ENCODE measurements around the gene ZC3H6.
"Not testable (repeated sequence)": the region's sequence is repeated elsewhere in the genome, so short reads cannot be mapped to it uniquely, and the experiment has no call there.

ZC3H6 gene

GRCh38 chr2:112332123-112332696 is 56.8 kb downstream of the ZC3H6 start:
- DNase-seq (ENCODE audit: low read depth) = no peak

GRCh38 chr2:112335600-112335999 is 60.2 kb downstream of the ZC3H6 start:
- no peak for DNase-seq (ENCODE audit: low read depth)

GRCh38 chr2:112339986-112340385 is 64.6 kb downstream of the ZC3H6 start:
- DNase-seq (ENCODE audit: low read depth) = no peak

- DNase-seq (ENCODE audit: low read depth) = no peak
These were observed 65.3 kb downstream of the ZC3H6 start for GRCh38 chr2:112340475-112341267.

- DNase-seq (ENCODE audit: low read depth) = no peak
These were observed 66.7 kb downstream of the ZC3H6 start for GRCh38 chr2:112342067-112342550.

GRCh38 chr2:112343827-112344585 is 68.6 kb downstream of the ZC3H6 start:
- no peak for DNase-seq (ENCODE audit: low read depth)

GRCh38 chr2:112345030-112346027 is 69.9 kb downstream of the ZC3H6 start:
- no peak for DNase-seq (ENCODE audit: low read depth)

- not testable (repeated sequence) for DNase-seq (ENCODE audit: low read depth)
These were observed 76.9 kb downstream of the ZC3H6 start for GRCh38 chr2:112352292-112352691.

- DNase-seq (ENCODE audit: low read depth) = not testable (repeated sequence)
These were observed 77.6 kb downstream of the ZC3H6 start for GRCh38 chr2:112352809-112353603.

GRCh38 chr2:112354335-112354734 is 78.9 kb downstream of the ZC3H6 start:
- not testable (repeated sequence) for DNase-seq (ENCODE audit: low read depth)

- not testable (repeated sequence) for DNase-seq (ENCODE audit: low read depth)
These were observed 84.7 kb downstream of the ZC3H6 start for GRCh38 chr2:112360055-112360454.
